ENCODE measurements around the gene ALDH3B1.

DNA sequence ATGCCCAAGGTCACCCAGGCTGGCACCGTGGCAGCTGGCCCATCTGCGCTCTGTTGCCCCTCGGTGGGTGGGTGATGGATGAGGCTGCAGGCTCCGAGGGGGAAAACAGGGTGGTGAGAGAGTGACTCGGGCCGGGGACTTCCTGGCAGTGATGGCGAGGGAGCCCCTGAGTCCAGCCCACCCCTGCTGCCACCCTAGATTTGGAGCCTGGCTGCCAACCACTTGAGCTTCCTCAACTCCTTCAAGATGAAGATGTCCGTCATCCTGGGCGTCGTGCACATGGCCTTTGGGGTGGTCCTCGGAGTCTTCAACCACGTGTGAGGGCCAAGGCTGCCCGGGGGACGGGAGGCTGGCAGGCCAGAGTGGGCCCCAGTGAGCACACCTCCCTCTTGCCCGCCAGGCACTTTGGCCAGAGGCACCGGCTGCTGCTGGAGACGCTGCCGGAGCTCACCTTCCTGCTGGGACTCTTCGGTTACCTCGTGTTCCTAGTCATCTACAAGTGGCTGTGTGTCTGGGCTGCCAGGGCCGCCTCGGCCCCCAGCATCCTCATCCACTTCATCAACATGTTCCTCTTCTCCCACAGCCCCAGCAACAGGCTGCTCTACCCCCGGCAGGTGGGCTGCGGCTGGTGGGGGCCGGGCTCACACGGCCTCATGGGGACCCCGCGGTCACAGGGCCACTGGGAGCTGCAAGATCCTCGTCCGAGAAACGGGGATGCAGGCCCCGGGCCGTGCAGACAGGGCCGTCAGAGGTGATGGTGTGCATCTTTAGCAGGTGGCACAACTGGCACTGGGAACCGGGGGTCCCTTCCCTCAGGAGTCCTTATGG lies 38.8 kb downstream of the ALDH3B1 start:
- TF ChIP-seq RXRA (IDR thresholded peaks at IDR 0.05) (no peak), FOXA1 (IDR thresholded peaks at IDR 0.05) (no peak), RAD21 (IDR thresholded peaks at IDR 0.05) (no peak), TAF1 (conservative IDR thresholded peaks at IDR 0.05) (no peak), GABPA (IDR thresholded peaks at IDR 0.05 in 1 of 2, conservative IDR thresholded peaks at IDR 0.05 in 1 of 2) (no peak), SP1 (IDR thresholded peaks at IDR 0.05) (no peak), JUND (IDR thresholded peaks at IDR 0.05) (no peak), EGR1 (IDR thresholded peaks at IDR 0.05; ENCODE audit: low read depth in 2 of 2) (no peak), HNF4G (IDR thresholded peaks at IDR 0.05) (no peak)
- TF ChIP-seq, protein P1, sequence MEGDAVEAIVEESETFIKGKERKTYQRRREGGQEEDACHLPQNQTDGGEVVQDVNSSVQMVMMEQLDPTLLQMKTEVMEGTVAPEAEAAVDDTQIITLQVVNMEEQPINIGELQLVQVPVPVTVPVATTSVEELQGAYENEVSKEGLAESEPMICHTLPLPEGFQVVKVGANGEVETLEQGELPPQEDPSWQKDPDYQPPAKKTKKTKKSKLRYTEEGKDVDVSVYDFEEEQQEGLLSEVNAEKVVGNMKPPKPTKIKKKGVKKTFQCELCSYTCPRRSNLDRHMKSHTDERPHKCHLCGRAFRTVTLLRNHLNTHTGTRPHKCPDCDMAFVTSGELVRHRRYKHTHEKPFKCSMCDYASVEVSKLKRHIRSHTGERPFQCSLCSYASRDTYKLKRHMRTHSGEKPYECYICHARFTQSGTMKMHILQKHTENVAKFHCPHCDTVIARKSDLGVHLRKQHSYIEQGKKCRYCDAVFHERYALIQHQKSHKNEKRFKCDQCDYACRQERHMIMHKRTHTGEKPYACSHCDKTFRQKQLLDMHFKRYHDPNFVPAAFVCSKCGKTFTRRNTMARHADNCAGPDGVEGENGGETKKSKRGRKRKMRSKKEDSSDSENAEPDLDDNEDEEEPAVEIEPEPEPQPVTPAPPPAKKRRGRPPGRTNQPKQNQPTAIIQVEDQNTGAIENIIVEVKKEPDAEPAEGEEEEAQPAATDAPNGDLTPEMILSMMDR (IDR thresholded peaks at IDR 0.05; ENCODE audit: low read depth, low read length, missing input control) = no peak
- TF ChIP-seq, protein P2, sequence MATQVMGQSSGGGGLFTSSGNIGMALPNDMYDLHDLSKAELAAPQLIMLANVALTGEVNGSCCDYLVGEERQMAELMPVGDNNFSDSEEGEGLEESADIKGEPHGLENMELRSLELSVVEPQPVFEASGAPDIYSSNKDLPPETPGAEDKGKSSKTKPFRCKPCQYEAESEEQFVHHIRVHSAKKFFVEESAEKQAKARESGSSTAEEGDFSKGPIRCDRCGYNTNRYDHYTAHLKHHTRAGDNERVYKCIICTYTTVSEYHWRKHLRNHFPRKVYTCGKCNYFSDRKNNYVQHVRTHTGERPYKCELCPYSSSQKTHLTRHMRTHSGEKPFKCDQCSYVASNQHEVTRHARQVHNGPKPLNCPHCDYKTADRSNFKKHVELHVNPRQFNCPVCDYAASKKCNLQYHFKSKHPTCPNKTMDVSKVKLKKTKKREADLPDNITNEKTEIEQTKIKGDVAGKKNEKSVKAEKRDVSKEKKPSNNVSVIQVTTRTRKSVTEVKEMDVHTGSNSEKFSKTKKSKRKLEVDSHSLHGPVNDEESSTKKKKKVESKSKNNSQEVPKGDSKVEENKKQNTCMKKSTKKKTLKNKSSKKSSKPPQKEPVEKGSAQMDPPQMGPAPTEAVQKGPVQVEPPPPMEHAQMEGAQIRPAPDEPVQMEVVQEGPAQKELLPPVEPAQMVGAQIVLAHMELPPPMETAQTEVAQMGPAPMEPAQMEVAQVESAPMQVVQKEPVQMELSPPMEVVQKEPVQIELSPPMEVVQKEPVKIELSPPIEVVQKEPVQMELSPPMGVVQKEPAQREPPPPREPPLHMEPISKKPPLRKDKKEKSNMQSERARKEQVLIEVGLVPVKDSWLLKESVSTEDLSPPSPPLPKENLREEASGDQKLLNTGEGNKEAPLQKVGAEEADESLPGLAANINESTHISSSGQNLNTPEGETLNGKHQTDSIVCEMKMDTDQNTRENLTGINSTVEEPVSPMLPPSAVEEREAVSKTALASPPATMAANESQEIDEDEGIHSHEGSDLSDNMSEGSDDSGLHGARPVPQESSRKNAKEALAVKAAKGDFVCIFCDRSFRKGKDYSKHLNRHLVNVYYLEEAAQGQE (IDR thresholded peaks at IDR 0.05) = no peak
- TF ChIP-seq, protein P3, sequence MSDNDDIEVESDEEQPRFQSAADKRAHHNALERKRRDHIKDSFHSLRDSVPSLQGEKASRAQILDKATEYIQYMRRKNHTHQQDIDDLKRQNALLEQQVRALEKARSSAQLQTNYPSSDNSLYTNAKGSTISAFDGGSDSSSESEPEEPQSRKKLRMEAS (IDR thresholded peaks at IDR 0.05) = no peak
- TF ChIP-seq, protein P4, sequence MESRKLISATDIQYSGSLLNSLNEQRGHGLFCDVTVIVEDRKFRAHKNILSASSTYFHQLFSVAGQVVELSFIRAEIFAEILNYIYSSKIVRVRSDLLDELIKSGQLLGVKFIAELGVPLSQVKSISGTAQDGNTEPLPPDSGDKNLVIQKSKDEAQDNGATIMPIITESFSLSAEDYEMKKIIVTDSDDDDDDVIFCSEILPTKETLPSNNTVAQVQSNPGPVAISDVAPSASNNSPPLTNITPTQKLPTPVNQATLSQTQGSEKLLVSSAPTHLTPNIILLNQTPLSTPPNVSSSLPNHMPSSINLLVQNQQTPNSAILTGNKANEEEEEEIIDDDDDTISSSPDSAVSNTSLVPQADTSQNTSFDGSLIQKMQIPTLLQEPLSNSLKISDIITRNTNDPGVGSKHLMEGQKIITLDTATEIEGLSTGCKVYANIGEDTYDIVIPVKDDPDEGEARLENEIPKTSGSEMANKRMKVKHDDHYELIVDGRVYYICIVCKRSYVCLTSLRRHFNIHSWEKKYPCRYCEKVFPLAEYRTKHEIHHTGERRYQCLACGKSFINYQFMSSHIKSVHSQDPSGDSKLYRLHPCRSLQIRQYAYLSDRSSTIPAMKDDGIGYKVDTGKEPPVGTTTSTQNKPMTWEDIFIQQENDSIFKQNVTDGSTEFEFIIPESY (IDR thresholded peaks at IDR 0.05) = no peak
- TF ChIP-seq, protein P5, sequence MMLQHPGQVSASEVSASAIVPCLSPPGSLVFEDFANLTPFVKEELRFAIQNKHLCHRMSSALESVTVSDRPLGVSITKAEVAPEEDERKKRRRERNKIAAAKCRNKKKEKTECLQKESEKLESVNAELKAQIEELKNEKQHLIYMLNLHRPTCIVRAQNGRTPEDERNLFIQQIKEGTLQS (IDR thresholded peaks at IDR 0.05) = no peak
